Cortex of kidney (tissue), 1 donor: Measurements from ENCODE around the gene SPECC1.
"Not testable (repeated sequence)": the region's sequence is repeated elsewhere in the genome, so short reads cannot be mapped to it uniquely, and the experiment has no call there.

Experiments
- DNase-seq: peaks from one replicate; lab custom pipeline; 2025; lab: John Stamatoyannopoulos, UW

The SPECC1 gene

GRCh38 chr17:20071824-20072691, 62.9 kb downstream of the SPECC1 start:
- no peak for DNase-seq

- no peak for DNase-seq
Observed at GRCh38 chr17:20072692-20072992, 63.5 kb downstream of the SPECC1 start.

DNA sequence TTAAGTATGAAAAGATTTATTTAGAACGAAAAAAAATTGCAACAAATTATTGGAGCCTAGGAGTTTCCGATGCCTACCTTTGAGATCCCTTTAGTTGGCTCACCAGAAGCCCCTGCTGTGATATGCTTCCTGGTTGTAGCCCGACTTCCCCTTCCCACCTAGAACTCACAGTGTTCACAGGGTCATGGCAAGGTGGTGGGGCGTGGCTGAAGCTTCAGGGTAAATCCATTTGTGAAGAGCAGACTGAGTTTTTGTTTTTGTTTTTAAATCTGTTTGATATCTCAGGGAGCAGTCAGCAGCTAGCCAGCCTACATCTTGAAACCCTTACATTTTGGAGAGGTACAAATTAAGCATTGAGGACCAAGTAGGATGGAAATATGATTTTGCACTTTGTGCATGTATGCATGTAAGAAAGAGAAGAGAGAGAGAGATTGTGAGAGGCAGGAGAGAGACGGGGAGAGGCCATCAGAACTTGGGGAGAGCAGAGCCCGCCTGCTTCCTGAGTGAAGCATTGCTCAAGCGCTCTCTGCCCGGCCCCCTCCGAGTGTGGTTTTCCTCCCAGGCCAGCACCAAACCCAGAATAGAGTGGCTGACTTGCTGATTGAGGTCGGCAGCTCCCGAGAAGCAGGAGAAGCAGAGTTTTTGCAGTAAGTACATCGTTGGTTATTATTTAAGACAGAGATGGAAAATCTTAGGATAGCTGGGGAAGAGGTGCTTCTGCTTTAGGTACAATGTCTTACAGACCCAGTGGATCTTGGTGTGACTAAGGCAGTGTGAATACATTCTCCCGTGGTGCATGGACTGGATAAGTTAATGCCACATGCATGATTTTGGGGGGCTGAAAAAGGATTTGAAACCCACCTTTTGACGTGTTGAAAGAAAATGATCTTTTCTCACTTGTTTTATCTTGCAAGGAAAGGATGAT, 64.2 kb downstream of the SPECC1 start:
- no peak for DNase-seq

GRCh38 chr17:20074001-20074400, 64.8 kb downstream of the SPECC1 start:
- DNase-seq: no peak

DNA sequence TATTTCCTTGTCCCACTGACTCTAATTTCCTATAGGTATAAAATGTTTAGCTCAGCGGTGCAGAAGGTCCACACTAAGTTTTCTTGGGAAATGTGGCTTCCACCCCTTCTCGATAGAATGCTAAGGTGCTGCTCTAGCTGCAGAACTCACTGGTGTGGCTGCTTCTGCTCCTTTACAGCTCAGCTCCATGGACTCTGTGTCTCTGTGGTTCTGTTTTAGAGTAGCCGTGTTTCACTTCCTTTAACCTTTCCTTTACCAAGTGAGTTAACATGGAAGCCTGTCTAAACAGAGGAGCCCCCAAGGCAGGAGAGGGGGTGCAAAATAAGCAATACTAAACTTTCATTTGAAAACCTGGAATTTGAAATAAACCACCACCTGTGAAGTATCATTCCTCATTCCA, 65.3 kb downstream of the SPECC1 start:
- DNase-seq: no peak

GRCh38 chr17:20076137-20076536, 67.0 kb downstream of the SPECC1 start:
- not testable (repeated sequence) for DNase-seq

DNA sequence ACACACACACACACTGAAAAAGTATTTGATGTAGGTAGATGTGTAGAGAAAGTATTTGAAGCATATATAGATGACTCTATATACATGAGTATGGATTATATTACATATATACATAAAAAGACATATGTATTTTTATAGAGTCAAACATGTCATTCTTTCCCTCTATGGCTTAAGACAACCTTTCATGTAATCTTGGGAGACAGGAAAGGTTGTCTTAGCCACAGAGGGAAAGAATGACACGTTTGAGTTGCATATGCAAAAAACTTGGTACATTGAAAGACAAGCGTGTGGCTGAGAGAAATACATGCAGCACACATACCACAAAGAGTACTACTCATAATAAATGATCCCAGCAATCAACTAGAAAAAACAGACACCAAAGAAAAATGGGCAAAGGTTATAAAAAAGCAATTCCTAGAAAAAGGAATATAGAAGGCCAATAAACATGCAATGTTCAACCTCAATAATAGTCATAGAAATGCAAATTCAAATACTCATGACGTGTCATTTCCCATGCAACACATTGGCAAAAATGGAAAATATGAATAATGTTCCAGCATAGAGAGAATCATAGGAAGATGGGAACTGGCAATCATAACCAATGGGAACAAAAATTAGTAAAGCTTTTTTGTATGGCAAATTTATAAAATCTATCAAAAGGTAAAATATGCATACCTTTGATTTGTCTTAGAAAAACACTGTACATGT, 69.0 kb downstream of the SPECC1 start:
- no peak for DNase-seq

- no peak for DNase-seq
Observed at GRCh38 chr17:20080513-20080912, 71.4 kb downstream of the SPECC1 start.

DNA sequence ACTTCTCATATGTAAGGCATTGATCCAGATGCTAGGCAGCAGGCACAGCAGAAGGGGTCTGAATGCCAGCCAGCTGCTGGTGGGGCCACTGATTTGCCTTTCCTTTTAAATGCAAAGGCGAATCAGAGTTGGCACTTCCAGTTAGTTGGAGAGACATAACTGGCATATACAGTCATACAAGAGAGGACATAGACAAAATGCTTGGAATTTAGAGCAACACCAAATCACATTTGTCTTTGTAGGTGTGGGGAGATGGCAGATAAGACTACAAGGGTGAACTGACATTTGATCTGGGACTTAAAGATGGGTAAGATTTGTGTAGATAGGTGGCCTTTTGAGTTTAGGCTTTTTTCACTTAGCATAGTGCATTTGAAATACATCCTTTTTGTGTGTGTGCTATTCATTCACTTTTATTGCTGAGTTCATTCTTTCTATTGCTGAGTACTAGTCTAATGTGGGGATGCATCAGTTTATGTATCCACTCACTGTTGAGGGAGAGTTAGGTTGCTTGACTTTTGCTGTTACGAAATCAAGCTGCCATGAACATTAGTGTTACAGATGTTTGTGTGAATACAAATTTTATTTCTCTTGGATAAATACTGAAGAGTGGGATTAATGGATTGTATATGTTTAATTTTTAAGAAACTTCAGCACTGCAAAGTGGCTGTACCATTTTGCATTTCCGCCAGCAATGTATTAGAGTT, 74.1 kb downstream of the SPECC1 start:
- no peak for DNase-seq

DNA sequence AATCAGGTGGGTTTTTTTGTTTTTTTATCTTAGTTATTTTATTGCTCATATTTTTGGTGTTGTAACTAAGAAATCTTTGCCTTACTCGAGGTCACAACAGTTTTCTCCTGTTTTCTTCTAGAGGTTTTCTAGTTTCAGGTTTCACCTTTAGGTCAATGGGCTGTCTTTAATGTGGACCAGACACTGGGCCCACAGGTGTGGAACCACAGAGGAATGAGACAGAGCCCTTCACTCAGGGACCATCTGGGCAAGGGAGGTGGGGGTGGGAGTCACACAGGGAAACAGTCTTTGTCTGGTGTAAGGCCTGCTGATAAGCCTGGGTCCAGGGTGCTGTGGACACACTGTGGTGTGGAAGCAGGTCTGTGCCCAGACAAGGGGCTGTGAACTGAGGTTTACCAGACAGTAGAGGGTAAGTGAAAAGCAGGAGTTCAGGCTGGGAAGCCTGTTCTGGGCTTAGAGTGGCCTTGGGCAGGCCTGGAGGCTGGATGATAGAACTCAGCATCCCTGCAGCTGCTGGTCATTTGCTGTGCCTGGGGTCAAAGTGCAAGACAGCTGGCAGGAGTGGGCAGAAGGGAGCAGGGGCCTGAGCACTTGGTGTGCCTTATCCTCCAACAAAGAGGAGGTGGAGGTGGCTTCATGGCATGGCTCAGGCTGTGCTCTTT, 75.6 kb downstream of the SPECC1 start:
- DNase-seq: no peak

DNA sequence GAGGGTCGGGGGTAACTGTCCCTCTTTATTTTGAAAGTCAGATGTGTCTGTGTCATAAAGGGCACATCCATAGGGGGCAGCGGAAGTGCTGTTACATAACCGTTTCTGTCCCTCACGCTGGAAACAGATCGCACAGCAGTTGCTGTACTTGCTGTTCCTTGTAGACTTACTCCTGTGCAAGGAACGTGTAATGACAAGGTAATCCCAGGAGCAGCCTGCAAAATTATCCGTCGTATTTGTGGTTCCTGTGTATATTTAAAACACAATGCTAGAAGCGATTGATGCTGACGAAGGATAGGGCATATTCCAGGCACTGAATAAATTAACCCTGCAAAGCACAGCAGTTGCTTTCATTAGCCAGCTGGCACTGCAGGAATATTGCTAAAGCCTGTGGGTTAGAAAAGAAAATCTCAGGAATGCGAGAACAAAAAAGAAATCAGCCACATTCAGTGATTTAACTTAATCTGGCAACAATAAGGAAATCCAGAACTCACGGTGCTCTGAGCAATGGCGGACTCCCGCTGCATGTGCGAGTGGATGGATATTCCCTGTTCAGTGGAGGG, 76.2 kb downstream of the SPECC1 start:
- DNase-seq: no peak

- no peak for DNase-seq
Observed at GRCh38 chr17:20086416-20087076, 77.4 kb downstream of the SPECC1 start.

GRCh38 chr17:20087538-20088250, 78.5 kb downstream of the SPECC1 start:
- no peak for DNase-seq

DNA sequence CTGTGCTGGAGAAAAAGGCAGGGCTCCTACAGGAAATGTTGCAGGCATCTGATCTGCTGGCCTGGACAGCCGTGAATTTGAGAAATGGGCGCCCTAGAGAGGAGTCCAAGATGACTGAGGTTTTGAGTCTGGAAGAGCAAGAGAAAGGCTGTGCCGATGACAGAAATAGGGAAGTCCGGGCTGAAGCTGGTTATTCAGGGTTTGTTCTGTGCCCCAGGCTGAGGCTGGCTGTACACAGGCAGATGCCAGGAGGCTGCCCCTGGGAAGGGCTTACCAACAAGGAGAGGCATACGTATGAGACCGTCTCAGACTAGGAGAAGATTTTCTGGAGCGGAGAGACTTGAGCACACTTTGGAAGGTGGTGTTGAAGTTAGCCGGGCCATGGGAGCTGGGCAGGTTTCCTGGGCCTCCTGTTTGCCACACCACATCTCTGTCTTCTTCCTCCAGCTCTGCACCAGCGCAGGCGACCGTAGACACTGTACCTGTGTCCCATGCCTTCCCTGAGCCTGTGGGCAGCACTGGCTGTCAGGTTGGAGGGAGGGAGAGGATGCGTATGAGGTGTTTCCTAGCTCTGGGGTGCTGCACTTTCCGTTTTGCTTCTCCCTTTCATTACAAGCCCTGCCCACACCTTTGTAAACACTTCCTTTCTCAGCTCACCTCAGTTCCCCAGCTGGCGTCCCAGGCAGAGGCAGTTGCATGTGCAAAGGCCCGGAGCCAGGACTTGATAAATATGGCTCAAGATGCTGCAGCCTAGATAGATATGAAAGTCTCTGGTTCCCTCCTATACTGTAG, 80.8 kb downstream of the SPECC1 start:
- DNase-seq: no peak

GRCh38 chr17:20091174-20092029, 82.2 kb downstream of the SPECC1 start:
- DNase-seq: no peak

DNA sequence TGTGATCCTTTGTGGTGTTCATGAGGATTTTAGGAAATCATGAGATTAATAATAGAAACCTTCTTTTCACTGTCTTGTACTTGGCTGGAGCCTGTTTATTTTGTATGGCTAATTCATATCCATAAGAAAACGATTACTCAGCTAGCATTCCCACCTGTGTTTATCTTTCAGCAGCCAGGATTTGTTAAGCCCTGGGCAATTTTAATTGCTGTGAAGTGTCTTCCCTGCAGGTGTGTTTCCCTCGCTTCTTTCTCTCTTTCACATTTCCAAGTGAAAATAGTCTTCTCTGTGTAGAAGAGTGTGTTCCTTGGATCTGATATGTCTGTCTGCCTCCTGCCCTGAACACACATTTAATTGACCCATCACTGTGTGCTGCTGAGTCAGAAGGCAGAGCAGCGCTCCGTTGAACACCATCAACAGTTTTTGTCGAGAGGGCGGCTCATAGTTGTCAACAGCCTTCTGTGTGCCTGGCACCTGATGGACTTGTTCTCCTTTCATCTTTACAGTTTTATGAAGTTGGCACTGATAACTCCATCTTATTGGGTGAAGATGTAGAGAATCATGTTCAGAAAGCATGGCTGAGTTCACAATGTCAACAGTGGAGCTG, 83.2 kb downstream of the SPECC1 start:
- no peak for DNase-seq

DNA sequence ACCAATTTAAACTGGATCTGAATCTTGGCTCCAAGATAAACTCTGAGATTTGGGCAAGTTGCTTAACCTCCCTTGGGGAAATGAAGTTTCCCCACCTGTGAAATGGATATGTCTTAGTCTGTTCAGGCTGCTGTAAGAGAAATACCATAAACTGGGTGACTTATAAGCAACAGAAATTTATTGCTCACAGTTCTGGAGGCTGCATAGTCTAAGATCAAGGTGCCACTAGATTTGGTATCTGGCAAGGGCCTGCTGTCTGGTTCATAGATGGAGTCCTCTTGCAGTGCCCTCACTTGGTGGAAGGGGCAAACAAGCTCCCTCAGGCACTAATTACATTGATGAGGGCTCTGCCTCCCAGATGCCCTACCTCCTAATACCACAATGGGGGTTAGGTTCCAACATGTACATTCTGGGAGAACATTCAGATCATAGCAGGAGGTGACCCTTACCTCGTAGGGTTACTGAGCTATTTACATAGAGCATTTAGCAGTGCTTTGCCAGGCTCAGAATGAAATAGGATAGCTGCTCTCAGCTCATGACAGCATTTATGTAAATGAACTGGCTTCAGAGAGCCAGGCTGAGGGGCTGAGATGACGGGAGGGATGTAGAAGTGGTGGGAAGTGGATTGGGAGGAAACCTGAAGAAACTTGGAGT, 83.9 kb downstream of the SPECC1 start:
- DNase-seq: no peak
